Erythroblast (primary cell): ENCODE measurements around the gene TBX21.

Source experiments
- GATA1 ChIP-seq: IDR thresholded peaks from 2 replicates; pipeline ENCODE4 v1.6.1; 2011; ENCODE audit warnings: low read depth, mild to moderate bottlenecking, control low read depth, low read length, moderate library complexity
- POLR2A ChIP-seq: IDR thresholded peaks from 2 replicates; pipeline ENCODE4 v1.6.1; 2011; ENCODE audit warnings: mild to moderate bottlenecking, low read length

DNA sequence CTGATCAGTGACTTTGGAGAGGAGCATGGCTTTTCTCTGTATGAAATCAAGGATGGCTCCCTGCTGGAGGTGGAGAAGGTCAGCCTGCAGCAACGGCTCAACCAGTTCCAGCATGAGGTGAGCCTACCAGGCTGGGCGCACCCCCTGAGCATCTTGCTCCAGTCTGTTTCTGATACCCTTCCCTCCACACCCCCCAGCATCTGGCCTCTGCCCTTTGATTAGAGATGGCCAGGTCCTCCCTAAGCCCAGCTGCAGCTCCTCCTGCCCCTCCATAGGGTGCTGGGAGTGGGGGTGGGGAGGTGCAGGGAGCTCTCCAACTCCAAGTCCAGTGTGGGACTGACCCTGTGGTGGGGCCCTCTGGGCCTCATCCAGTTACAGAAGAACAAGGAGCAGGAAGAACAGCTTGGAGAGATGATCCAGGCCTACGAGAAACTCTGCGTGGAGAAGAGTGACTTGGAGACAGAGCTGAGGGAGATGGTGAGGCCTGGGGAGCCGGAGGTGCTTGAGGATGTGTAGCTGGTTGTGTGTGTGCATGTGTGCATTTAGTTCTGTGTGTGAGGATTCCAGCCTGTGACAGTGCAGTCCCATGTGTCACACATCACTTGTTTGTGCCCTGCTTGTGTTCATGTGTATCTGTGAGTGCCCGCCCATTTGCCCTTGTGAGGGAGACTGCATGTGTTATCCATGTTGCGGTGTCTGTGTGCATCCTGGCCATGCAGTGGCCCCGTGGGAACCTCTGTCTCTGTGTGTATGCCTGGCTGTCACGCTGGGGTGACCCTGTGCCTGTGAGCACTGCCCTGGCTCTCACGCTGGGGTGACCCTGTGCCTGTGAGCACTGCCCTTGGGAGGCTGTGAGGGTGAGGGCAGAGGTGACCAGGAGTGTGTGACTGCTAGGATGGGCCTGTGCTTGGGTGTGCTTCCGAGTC lies 36.1 kb upstream of the TBX21 start:
- TF ChIP-seq GATA1: no peak
- TF ChIP-seq POLR2A: no peak
